ENCODE results near the gene TMTC3. TPM values are rescaled to one million over a fixed set of nuclear protein-coding genes. Genes with fewer than 3 reads are reported as not detected.

TMTC3 gene
- total RNA-seq, 6 donors from 2014 or later = 4.2 to 18.3 (median 15.3) TPM

DNA sequence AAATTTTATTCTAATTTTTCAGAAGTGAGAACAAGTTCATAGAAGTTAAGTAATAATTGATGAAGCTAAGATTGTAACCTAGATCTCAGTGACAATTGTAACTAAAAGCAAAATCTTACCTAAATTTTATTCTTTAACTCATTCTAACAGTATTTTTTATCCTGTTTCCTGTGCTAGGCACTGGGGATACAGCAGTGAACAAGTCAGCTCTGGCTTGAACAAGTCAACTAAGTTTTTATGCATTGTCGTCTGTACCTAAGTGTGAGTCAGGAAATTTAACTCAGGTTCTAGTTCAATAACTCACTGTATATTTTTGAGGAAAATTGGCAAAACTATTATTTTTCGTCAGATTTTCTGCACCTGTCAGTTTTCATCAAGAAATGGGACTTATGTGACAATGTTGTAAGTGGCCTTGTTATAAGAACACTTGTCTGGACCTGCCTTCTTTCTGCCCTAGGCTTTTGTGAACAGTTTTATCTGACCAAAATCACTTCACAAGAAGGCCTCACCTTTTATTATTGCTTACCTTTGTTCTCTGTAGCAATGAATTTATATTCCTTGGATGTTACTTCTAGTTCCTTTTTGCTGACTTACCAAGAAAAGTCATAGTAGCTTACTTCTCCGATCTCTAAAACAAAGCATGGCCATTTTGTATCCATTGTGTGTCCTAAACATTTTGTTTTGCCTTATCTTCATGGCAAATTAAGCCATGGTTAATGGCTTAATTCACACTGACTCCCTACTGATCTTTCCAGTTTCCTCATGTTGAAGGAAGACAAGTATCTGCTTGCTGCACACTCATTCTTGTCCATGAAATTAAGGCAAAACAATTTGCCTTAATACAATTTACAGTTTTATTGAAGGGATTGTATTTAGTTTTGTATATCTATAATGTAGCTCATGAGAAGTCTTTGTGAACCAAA, 2.7 kb downstream of the TMTC3 start:
- DNase-seq (no peak), ATAC-seq (ENCODE audit: low FRiP score in 2 of 2) (no peak)
- H3K27me3 ChIP-seq = no peaks in the 10 kb centered on the region
- WGBS, 2 donors = 91 to 95% methylated on average over 3 of the region's 3 CpGs
- H3K4me1 ChIP-seq = peaks cover 7 to 22% (median 16%) of the 10 kb centered on the region in 4 donors
- H3K36me3 ChIP-seq = no peaks in the 10 kb centered on the region
- H3K27ac ChIP-seq = no peak overlapping the region
- H3K9me3 ChIP-seq = no peaks in the 10 kb centered on the region
- H3K4me3 ChIP-seq = no peak overlapping the region
- TF ChIP-seq POLR2AphosphoS5 (IDR thresholded peaks at IDR 0.05) (no peak), EP300 (IDR thresholded peaks at IDR 0.05) (no peak), POLR2A (IDR thresholded peaks at IDR 0.05) (no peak)
- TF ChIP-seq, protein P1, sequence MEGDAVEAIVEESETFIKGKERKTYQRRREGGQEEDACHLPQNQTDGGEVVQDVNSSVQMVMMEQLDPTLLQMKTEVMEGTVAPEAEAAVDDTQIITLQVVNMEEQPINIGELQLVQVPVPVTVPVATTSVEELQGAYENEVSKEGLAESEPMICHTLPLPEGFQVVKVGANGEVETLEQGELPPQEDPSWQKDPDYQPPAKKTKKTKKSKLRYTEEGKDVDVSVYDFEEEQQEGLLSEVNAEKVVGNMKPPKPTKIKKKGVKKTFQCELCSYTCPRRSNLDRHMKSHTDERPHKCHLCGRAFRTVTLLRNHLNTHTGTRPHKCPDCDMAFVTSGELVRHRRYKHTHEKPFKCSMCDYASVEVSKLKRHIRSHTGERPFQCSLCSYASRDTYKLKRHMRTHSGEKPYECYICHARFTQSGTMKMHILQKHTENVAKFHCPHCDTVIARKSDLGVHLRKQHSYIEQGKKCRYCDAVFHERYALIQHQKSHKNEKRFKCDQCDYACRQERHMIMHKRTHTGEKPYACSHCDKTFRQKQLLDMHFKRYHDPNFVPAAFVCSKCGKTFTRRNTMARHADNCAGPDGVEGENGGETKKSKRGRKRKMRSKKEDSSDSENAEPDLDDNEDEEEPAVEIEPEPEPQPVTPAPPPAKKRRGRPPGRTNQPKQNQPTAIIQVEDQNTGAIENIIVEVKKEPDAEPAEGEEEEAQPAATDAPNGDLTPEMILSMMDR (IDR thresholded peaks at IDR 0.05) = no peak

DNA sequence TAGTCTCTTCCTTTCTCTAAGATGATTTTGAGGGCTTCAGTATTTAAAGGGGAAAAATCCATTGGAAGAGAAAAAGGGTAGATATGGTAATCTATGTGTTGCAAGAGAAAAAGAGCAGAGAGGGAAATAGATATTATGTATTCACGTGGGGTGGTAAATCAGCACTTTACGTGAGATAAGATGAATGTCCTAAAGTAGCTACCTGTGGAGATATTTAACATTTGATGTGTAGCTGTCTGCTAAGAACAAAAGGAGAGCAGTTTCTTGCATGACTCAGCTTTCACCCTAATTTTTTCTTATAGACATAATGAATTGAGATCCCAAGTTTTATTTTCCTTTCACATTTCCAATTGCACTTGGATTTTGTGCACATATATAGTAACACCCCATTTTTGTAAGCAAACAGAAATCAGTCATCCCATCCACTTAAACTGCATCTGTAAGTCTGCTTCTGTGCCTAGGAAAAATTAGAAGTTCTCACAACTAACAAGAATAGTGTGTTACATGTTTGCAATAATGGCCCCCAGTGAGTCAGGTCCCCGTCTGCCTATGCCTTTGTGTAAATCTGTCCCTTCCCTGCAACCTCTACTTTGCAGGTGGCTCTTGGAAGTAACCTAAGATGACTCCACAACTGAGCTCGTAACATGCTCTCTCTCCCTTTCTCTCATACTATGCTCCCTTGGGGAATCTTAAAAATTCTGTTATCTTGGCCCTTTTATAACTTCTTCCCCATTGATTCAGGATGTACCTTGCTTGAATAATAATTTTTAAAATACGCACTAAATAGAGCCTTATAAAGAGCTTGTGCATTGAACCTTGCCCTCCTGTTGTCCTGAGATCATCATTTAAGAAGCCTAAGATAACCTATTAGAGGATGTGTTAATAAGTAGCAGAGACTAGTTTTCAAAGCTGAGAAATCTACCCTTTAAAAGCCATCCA, 3.7 kb downstream of the TMTC3 start:
- peaks cover 7 to 22% (median 16%) of the 10 kb centered on the region in 4 donors for H3K4me1 ChIP-seq
- DNase-seq (no peak), ATAC-seq (ENCODE audit: low FRiP score in 2 of 2) (no peak)
- 88 to 92% methylated on average over 5 of the region's 5 CpGs for WGBS, 2 donors
- H3K27me3 ChIP-seq = no peaks in the 10 kb centered on the region
- TF ChIP-seq POLR2AphosphoS5 (IDR thresholded peaks at IDR 0.05) (no peak), EP300 (IDR thresholded peaks at IDR 0.05) (no peak), POLR2A (IDR thresholded peaks at IDR 0.05) (no peak)
- TF ChIP-seq, protein P1 (IDR thresholded peaks at IDR 0.05) = no peak
- H3K36me3 ChIP-seq = peaks cover 0 to 8% (median 0%) of the 10 kb centered on the region in 4 donors
- no peak overlapping the region for H3K4me3 ChIP-seq
- no peak overlapping the region for H3K27ac ChIP-seq
- H3K9me3 ChIP-seq = no peaks in the 10 kb centered on the region

GRCh38 chr12:88150063-88150462, 8.0 kb downstream of the TMTC3 start:
- Histone ChIP-seq H3K36me3 (peaks cover 0 to 9% (median 0%) of the 10 kb centered on the region in 4 donors), H3K4me1 (no peaks in the 10 kb centered on the region), H3K27ac (no peak overlapping the region), H3K9me3 (no peaks in the 10 kb centered on the region), H3K27me3 (no peaks in the 10 kb centered on the region), H3K4me3 (no peak overlapping the region)
- no peak for TF ChIP-seq EP300 (IDR thresholded peaks at IDR 0.05)
- TF ChIP-seq, protein P1 (IDR thresholded peaks at IDR 0.05) = no peak
- 95 to 96% methylated on average over 2 of the region's 2 CpGs for WGBS, 2 donors
- no peak for ATAC-seq (ENCODE audit: low FRiP score in 2 of 2)
- no peak for DNase-seq

DNA sequence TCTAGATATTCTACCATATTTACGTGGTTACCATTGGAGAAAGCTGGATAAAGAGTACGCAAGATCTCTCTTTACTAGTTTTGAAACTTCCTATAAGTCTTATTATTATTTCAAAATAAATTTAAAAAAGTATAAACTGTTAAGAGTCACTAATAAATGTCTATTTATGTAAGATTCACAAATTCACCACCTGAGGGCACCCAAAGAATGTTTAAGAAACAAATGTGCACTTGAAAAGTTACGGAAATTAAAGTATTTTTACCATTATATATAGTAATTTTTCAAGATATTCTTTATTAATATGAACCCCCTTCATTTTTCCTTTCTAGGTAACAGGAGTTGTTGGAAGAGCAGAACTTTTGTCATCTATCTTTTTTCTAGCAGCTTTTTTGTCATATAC, 11.9 kb downstream of the TMTC3 start:
- H3K27me3 ChIP-seq = no peaks in the 10 kb centered on the region
- no peaks in the 10 kb centered on the region for H3K9me3 ChIP-seq
- peaks cover 0 to 11% (median 0%) of the 10 kb centered on the region in 4 donors for H3K36me3 ChIP-seq
- no peak overlapping the region for H3K27ac ChIP-seq
- ATAC-seq (ENCODE audit: low FRiP score in 2 of 2) (no peak), DNase-seq (no peak)
- no peak overlapping the region for H3K4me3 ChIP-seq
- H3K4me1 ChIP-seq = no peaks in the 10 kb centered on the region
- 85 to 87% methylated on average over 3 of the region's 3 CpGs for WGBS, 2 donors
- TF ChIP-seq EP300 (IDR thresholded peaks at IDR 0.05) = no peak
- TF ChIP-seq, protein P1 (IDR thresholded peaks at IDR 0.05) = peak in 2 of 6 experiments; percentile 12 to 17
- no peak for TF ChIP-seq POLR2AphosphoS5 (IDR thresholded peaks at IDR 0.05)
- TF ChIP-seq POLR2A (IDR thresholded peaks at IDR 0.05) = no peak

Measured in upper lobe of left lung (tissue), 6 donors.